Mammary microvascular endothelial cell (primary cell): Measurements from ENCODE around the gene NANOG. TPM values are rescaled to one million over a fixed set of nuclear protein-coding genes. Genes with fewer than 3 reads are reported as not detected.

Experiments used
- total RNA-seq: library from RNA; depleted of rRNA; stranded (reverse); fragments of >200 nt; gene quantifications from 2 replicates; pipeline ENCODE4 v1.2.3, GENCODE V29; 2015

The NANOG gene
- not detected in 2 replicates for total RNA-seq

GRCh38 chr12:7788884-7789528 is at the start of gene NANOG:
NANOG (plus strand) TSS chr12:7789402; CDS start chr12:7789615, 213 bp downstream.

GRCh38 chr12:7747246-7747645 is 42.0 kb upstream of the NANOG start, which contains the start of gene CLEC4C:
CLEC4C (minus strand) TSS chr12:7747375; CDS start chr12:7747348, 27 bp downstream.

Other genes with a start within 250 kb of the NANOG start
- not detected in 2 replicates for gene APOBEC1, start 123.5 kb upstream of the NANOG start, total RNA-seq
- gene GDF3, start 93.6 kb upstream of the NANOG start, total RNA-seq = 0.67 and 0.74 TPM in 2 replicates
- gene DPPA3, start 78.0 kb upstream of the NANOG start, total RNA-seq = not detected in 2 replicates
- not detected in 2 replicates for gene CLEC4C, start 42.0 kb upstream of the NANOG start, total RNA-seq
- gene NANOGNB, start 24.2 kb upstream of the NANOG start, total RNA-seq = not detected in 2 replicates
- gene SLC2A14, start 83.5 kb downstream of the NANOG start, total RNA-seq = not detected in 2 replicates
- gene SLC2A3, start 146.8 kb downstream of the NANOG start, total RNA-seq = 13.1 and 13.2 TPM in 2 replicates
- 5.7 and 7.6 TPM in 2 replicates for gene FOXJ2, start 243.3 kb downstream of the NANOG start, total RNA-seq